A549 (cell line): ENCODE data around the gene FAM216A. TPM values are rescaled to one million over a fixed set of nuclear protein-coding genes. Genes with fewer than 3 reads are reported as not detected.

Source experiments
- ATAC-seq, 2 experiments: fragments of 200-7000 bp in 1 of 2; fragments of >200 bp in 1 of 2; cut with Nextera tagmentation in 1 of 2; cut with Tn5 transposase in 1 of 2; 3 replicates each; pipeline versions ENCODE4 v1.8.0 to v1.9.1; 2018 to 2020; ENCODE audit warnings: mild to moderate bottlenecking in 1 of 2, moderate library complexity in 1 of 2
- CTCF ChIA-PET: fragments of 300-600 bp; sonication (Branson Sonifier 250); formaldehyde crosslinking; extraction: SDS; loops from one replicate; lab custom pipeline; 2021; ENCODE audit warnings: antibody characterized with exemption, inconsistent platforms; lab: Yijun Ruan, JAX
- POLR2A ChIA-PET: fragments of 350-600 bp; formaldehyde crosslinking; extraction: SDS; loops from one replicate; lab custom pipeline; 2021; ENCODE audit warnings: antibody characterized with exemption, inconsistent platforms; lab: Yijun Ruan, JAX
- DNase-seq, 2 experiments: peaks; one replicate each; pipeline versions ENCODE4 v3.0.0 to v3.0.0-alpha.2; 2011 to 2016; ENCODE audit warnings: low read depth in 1 of 2, low spot score in 1 of 2
- FAIRE-seq: peaks from 2 replicates; lab custom pipeline; 2011; peaks lifted over from hg19 to GRCh38; lab: Jason Lieb, UNC
- H3K27ac ChIP-seq, 2 experiments: fragments of >200 bp; sonication (Bioruptor Twin); formaldehyde crosslinking; 3 replicates each; pipeline ENCODE4 v1.5.1; 2016 to 2017
- H3K4me1 ChIP-seq: fragments of >200 bp; sonication (Bioruptor Twin); formaldehyde crosslinking; 3 replicates; pipeline ENCODE4 v1.6.1; 2016
- H3K4me2 ChIP-seq: fragments of >200 bp; sonication (Bioruptor Twin); formaldehyde crosslinking; 3 replicates; pipeline ENCODE4 v1.6.1; 2016
- H3K4me3 ChIP-seq: fragments of >200 bp; sonication (Bioruptor Twin); formaldehyde crosslinking; 3 replicates; pipeline ENCODE4 v1.5.1; 2016
- H3K9me3 ChIP-seq: fragments of >200 bp; sonication (Bioruptor Twin); formaldehyde crosslinking; 3 replicates; pipeline ENCODE4 v1.6.1; 2016
- CBX8 ChIP-seq: fragments of 200-600 bp; sonication (generic); IDR thresholded peaks from 2 replicates; pipeline ENCODE4 v1.6.1; 2016
- CEBPB ChIP-seq, 2 experiments: fragments of >200 bp in 1 of 2; sonication (Bioruptor Twin) in 1 of 2; formaldehyde crosslinking in 1 of 2; IDR thresholded peaks; 2 replicates each; pipeline ENCODE4 v1.6.1; 2012 to 2016
- CHD2 ChIP-seq: fragments of 150-350 bp; IDR thresholded peaks from 2 replicates; pipeline ENCODE4 v1.6.1; 2014; ENCODE audit warnings: low read length; ENCODE audit not compliant: partially characterized antibody
- CHD4 ChIP-seq: fragments of 200-600 bp; sonication (generic); IDR thresholded peaks from 2 replicates; pipeline ENCODE4 v1.6.1; 2016; ENCODE audit warnings: antibody characterized with exemption, mild to moderate bottlenecking, borderline replicate concordance
- E2F6 ChIP-seq: IDR thresholded peaks from 2 replicates; pipeline ENCODE4 v1.6.1; 2012; ENCODE audit warnings: low read depth, borderline replicate concordance
- EHF ChIP-seq: fragments of 250-450 bp; sonication (Bioruptor Pico); IDR thresholded peaks from 2 replicates; pipeline ENCODE4 v1.5.0; 2020; ENCODE audit warnings: mild to moderate bottlenecking
- EHMT2 ChIP-seq: fragments of 200-600 bp; sonication (generic); IDR thresholded peaks from 2 replicates; pipeline ENCODE4 v1.6.1; 2016; ENCODE audit warnings: antibody characterized with exemption, low read depth, mild to moderate bottlenecking, moderate library complexity
- FOSL2 ChIP-seq, 2 experiments: fragments of 450-650 bp in 1 of 2; fragments of >200 bp in 1 of 2; sonication (Bioruptor Twin) in 1 of 2; formaldehyde crosslinking; IDR thresholded peaks; 2 replicates each; pipeline versions ENCODE4 v1.5.0 to v1.6.1; 2016 to 2020; ENCODE audit warnings: mild to moderate bottlenecking in 1 of 2, moderate library complexity in 1 of 2
- FOXS1 ChIP-seq: fragments of 250-450 bp; sonication (Bioruptor Pico); IDR thresholded peaks from 2 replicates; pipeline ENCODE4 v1.5.0; 2020; ENCODE audit warnings: mild to moderate bottlenecking, moderate library complexity
- GATA3 ChIP-seq: IDR thresholded peaks from 2 replicates; pipeline ENCODE4 v1.6.1; 2012; ENCODE audit warnings: borderline replicate concordance
- HDAC2 ChIP-seq: fragments of 200-600 bp; sonication (generic); IDR thresholded peaks from 2 replicates; pipeline ENCODE4 v1.6.1; 2016
- HES2 ChIP-seq: fragments of >200 bp; sonication (Bioruptor Twin); formaldehyde crosslinking; IDR thresholded peaks from 2 replicates; pipeline ENCODE4 v1.6.1; 2016
- HEYL ChIP-seq: fragments of 250-450 bp; sonication (Bioruptor Pico); IDR thresholded peaks from 2 replicates; pipeline ENCODE4 v1.8.0; 2021; ENCODE audit warnings: mild to moderate bottlenecking, moderate library complexity
- JUNB ChIP-seq: fragments of >200 bp; sonication (Bioruptor Twin); formaldehyde crosslinking; IDR thresholded peaks from 2 replicates; pipeline ENCODE4 v1.6.1; 2016
- KDM1A ChIP-seq: fragments of 200-600 bp; sonication (generic); IDR thresholded peaks from 2 replicates; pipeline ENCODE4 v1.6.1; 2016; ENCODE audit warnings: low read depth, mild to moderate bottlenecking
- MYC ChIP-seq: IDR thresholded peaks from 2 replicates; pipeline ENCODE4 v1.6.1; 2012; ENCODE audit warnings: mild to moderate bottlenecking, inconsistent platforms, low read length, improper control_type of control experiment, borderline replicate concordance
- NPAS2 ChIP-seq: fragments of 250-450 bp; sonication (Bioruptor Pico); IDR thresholded peaks from 2 replicates; pipeline ENCODE4 v1.8.0; 2022; ENCODE audit warnings: mild to moderate bottlenecking, moderate library complexity, borderline replicate concordance
- NR3C1 ChIP-seq: fragments of >200 bp; sonication (Bioruptor Twin); formaldehyde crosslinking; IDR thresholded peaks from 3 replicates; pipeline ENCODE4 v1.6.1; 2017
- PHF8 ChIP-seq: fragments of 200-600 bp; sonication (generic); IDR thresholded peaks from 2 replicates; pipeline ENCODE4 v1.6.1; 2016; ENCODE audit warnings: low read depth, mild to moderate bottlenecking, antibody characterized with exemption, moderate library complexity, borderline replicate concordance
- POLR2AphosphoS2 ChIP-seq: conservative IDR thresholded peaks from 2 replicates; pipeline ENCODE4 v1.6.1; 2012; ENCODE audit warnings: low read length, improper control_type of control experiment, inconsistent platforms
- RARB ChIP-seq: fragments of 250-450 bp; sonication (Bioruptor Pico); IDR thresholded peaks from 2 replicates; pipeline ENCODE4 v1.8.0; 2021; ENCODE audit warnings: mild to moderate bottlenecking, moderate library complexity
- RFX5 ChIP-seq: fragments of 450-650 bp; IDR thresholded peaks from 2 replicates; pipeline ENCODE4 v1.7.1; 2014; ENCODE audit warnings: antibody characterized with exemption, mild to moderate bottlenecking, moderate library complexity
- RNF2 ChIP-seq: fragments of 200-600 bp; sonication (generic); IDR thresholded peaks from 2 replicates; pipeline ENCODE4 v1.6.1; 2016; ENCODE audit warnings: low read depth, mild to moderate bottlenecking, antibody characterized with exemption, moderate library complexity, borderline replicate concordance
- SMC3 ChIP-seq: fragments of >200 bp; sonication (Bioruptor Twin); formaldehyde crosslinking; IDR thresholded peaks from 3 replicates; pipeline ENCODE4 v1.6.1; 2018; ENCODE audit warnings: inconsistent platforms
- USF2 ChIP-seq: fragments of 450-650 bp; IDR thresholded peaks from 2 replicates; pipeline ENCODE4 v1.6.1; 2014; ENCODE audit warnings: antibody characterized with exemption
- ZC3H11A ChIP-seq: fragments of 450-650 bp; IDR thresholded peaks from 2 replicates; pipeline ENCODE4 v1.6.1; 2014; ENCODE audit warnings: antibody characterized with exemption, mild to moderate bottlenecking
- ZSCAN20 ChIP-seq: fragments of 250-450 bp; sonication (Bioruptor Pico); IDR thresholded peaks from 2 replicates; pipeline ENCODE4 v1.8.0; 2022; ENCODE audit warnings: mild to moderate bottlenecking, moderate library complexity
- WGBS: methylation state at CpG from one replicate; pipeline ENCODE4 v1.1.6; 2017; ENCODE audit errors: missing lambda C conversion rate; 5-methylcytosine and 5-hydroxymethylcytosine counted together
- polyA plus RNA-seq, 4 experiments: library from polyadenylated mRNA; depleted of rRNA in 3 of 4; stranded (reverse); fragments of >200 nt; fragmentation: RNase III in 1 of 4; extraction: RNeasy Plus Mini Kit Qiagen cat#74134 plus additional on column Dnase treatment in 1 of 4; gene quantifications; 2 replicates in 3 of 4; 3 replicates in 1 of 4; pipeline ENCODE4 v1.2.3, GENCODE V29; 2011 to 2017

Gene FAM216A
- polyA plus RNA-seq, 2 of the 4 experiments (the other 2 are of a cell fraction) = 18.1 to 40.6 TPM

GRCh38 chr12:110503432-110503831, 34.8 kb downstream of the FAM216A start:
- Histone ChIP-seq H3K9me3 (peaks cover 6% of the 10 kb centered on the region), H3K27ac (no peak overlapping the region), H3K4me3 (no peak overlapping the region), H3K4me1 (peaks cover 24% of the 10 kb centered on the region), H3K4me2 (no peak overlapping the region)
- DNase-seq (no peak), FAIRE-seq (no peak), ATAC-seq (no peak)
- ChIA-PET CTCF (interaction anchor here (0.7 to 1.9 kb wide), 8 partner anchors 8 to 99 kb away, joined by 3 to 7 read pairs (median 4); partner anchors contain the start of gene FAM216A), POLR2A (no interaction called here)
- 75% methylated on average over 1 of the region's 1 CpG for WGBS
- no peak for TF ChIP-seq HES2
- no peak for TF ChIP-seq NR3C1
- no peak for TF ChIP-seq CHD4
- no peak for TF ChIP-seq CEBPB (IDR thresholded peaks at IDR 0.05)
- no peak for TF ChIP-seq MYC
- no peak for TF ChIP-seq KDM1A
- TF ChIP-seq PHF8 = no peak
- no peak for TF ChIP-seq CBX8
- TF ChIP-seq ZSCAN20 = no peak
- TF ChIP-seq RARB (CRISPR knock-in tag) = no peak
- TF ChIP-seq FOSL2 (IDR thresholded peaks at IDR 0.05) = no peak
- no peak for TF ChIP-seq FOSL2 (CRISPR knock-in tag; IDR thresholded peaks at IDR 0.05)

- DNase-seq = no peak
- no peak for ATAC-seq
- no peak overlapping the region for H3K4me2 ChIP-seq
- H3K9me3 ChIP-seq = peaks cover 6% of the 10 kb centered on the region
- WGBS = 56% methylated on average over 3 of the region's 3 CpGs
- no peak overlapping the region for H3K4me3 ChIP-seq
- no peak overlapping the region for H3K27ac ChIP-seq
- ChIA-PET POLR2A (no interaction called here), CTCF (interaction anchor here (10.1 kb wide), 1 partner anchor 97 kb away, joined by 184 read pairs; no protein-coding TSS in a partner anchor)
- peaks cover 5% of the 10 kb centered on the region for H3K4me1 ChIP-seq
- FAIRE-seq = no peak
- TF ChIP-seq EHMT2 (no peak), RARB (CRISPR knock-in tag) (no peak)
These were observed 36.7 kb downstream of the FAM216A start for GRCh38 chr12:110505332-110505731.

- Histone ChIP-seq H3K27ac (no peak overlapping the region), H3K4me3 (no peak overlapping the region), H3K9me3 (no peaks in the 10 kb centered on the region), H3K4me2 (no peak overlapping the region), H3K4me1 (no peaks in the 10 kb centered on the region)
- TF ChIP-seq E2F6 (no peak), POLR2AphosphoS2 (no peak), SMC3 (no peak), EHF (no peak), HEYL (CRISPR knock-in tag) (no peak), USF2 (no peak), GATA3 (no peak), RNF2 (no peak), HDAC2 (no peak), CHD2 (no peak), NPAS2 (CRISPR knock-in tag) (no peak), FOXS1 (CRISPR knock-in tag) (no peak), RFX5 (no peak), ZC3H11A (no peak), JUNB (no peak)
- no peak for ATAC-seq
- POLR2A ChIA-PET = no interaction called here
- CTCF ChIA-PET = interaction anchor here (0.9 to 10.1 kb wide), 4 partner anchors 10 to 99 kb away, joined by 3 to 184 read pairs (median 6); no protein-coding TSS in a partner anchor
- no peak for DNase-seq
- no peak for FAIRE-seq
- WGBS = 73% methylated on average over 4 of the region's 4 CpGs
These were observed 39.5 kb downstream of the FAM216A start for GRCh38 chr12:110508071-110508586.
